AG10803 (cell line): ENCODE measurements around the gene GPX1.
A peak's percentile ranks its signal among the peaks of the same experiment; 100 is the strongest.
"Not testable (repeated sequence)": the region's sequence is repeated elsewhere in the genome, so short reads cannot be mapped to it uniquely, and the experiment has no call there.

Experiments used
- DNase-seq: peaks from one replicate; pipeline ENCODE4 v3.0.0; 2010; ENCODE audit warnings: low read depth
- H3K4me3 ChIP-seq: 2 replicates; pipeline ENCODE4 v1.5.1; 2011; ENCODE audit warnings: mild to moderate bottlenecking, low read length, control low read depth
- TF ChIP-seq, protein P1 (sequence below): conservative IDR thresholded peaks from 2 replicates; pipeline ENCODE4 v1.5.1; 2011; ENCODE audit warnings: mild to moderate bottlenecking, low read length, control low read depth, inconsistent platforms

The GPX1 gene

GRCh38 chr3:49341996-49342395 is 16.2 kb downstream of the GPX1 start:
- H3K4me3 ChIP-seq, result no peak overlapping the region
- TF ChIP-seq, protein P1, sequence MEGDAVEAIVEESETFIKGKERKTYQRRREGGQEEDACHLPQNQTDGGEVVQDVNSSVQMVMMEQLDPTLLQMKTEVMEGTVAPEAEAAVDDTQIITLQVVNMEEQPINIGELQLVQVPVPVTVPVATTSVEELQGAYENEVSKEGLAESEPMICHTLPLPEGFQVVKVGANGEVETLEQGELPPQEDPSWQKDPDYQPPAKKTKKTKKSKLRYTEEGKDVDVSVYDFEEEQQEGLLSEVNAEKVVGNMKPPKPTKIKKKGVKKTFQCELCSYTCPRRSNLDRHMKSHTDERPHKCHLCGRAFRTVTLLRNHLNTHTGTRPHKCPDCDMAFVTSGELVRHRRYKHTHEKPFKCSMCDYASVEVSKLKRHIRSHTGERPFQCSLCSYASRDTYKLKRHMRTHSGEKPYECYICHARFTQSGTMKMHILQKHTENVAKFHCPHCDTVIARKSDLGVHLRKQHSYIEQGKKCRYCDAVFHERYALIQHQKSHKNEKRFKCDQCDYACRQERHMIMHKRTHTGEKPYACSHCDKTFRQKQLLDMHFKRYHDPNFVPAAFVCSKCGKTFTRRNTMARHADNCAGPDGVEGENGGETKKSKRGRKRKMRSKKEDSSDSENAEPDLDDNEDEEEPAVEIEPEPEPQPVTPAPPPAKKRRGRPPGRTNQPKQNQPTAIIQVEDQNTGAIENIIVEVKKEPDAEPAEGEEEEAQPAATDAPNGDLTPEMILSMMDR, result no peak
- DNase-seq, result no peak

DNA sequence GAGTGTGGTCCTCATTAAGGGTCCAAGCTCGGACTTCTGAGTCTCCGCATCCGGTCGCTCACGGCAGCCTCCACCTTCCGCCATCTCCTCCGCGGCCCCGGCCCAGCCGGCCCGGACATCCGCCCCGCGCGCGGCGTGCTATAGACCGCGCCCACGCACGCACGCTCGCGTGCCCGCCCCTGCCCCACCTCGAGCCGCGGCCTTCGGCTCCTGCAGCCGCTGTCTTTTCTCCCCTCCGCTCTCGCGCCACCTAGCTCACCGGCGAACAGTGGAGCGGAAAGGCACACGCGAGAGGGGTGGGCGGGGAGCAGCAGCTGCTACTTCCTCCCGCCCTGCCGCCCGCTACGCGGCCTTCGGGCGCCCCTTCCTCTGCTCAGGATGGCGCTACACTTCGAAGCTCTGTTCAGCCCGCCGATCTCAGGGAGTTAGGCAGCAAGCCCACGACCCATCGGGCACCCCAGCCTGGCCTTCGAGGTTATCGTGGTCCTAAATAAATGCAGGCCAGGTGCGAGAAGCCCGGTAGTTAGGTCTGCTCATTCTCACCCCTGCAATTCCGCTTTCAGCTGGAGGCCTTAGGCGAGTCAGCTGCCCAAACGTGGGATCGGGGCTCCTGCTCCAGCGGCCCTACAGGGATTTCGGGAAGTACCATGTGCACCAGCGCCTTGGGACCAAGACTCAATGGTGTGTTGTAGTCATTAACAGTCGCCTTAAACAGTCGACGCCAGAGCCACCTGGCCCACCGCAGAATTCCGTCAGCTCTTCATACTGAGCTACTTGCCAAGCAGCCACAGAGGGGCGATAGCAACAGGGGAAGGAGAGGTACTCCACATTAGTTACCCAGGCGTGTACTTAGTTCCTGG is 18.0 kb downstream of the GPX1 start, which contains the start of gene USP4:
Gene USP4, minus strand, starts transcription at position 113 of the 860 bp plus-strand sequence. Its CDS starts 29 bp downstream, at position 84.
- peak within 1 kb of the TSS; percentile 87 for H3K4me3 ChIP-seq
- DNase-seq, result peak; percentile 82

DNA sequence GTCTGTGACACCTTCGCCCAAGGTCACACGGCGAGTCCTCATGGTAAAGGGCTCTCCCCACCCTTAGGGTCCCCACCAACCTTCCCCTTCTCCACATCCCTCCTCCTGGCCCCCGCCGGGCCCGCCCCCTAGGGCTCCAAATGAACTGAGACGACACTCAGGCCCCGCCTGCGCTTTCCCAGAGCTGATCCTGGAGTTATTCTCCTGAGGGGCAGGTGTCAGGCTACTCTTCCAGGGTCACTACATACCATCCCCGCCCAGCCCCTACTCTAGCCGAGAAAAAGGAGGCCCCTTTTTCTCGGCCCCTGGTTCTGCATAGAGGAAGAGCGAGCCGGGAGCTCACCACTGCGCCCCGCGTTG is 18.6 kb downstream of the GPX1 start:
- TF ChIP-seq, protein P1, result no peak
- DNase-seq, result no peak
- H3K4me3 ChIP-seq, result peak overlapping the region; percentile 87

More for the DNA sequence above, 18.0 kb downstream of the GPX1 start, which contains the start of gene USP4:
- TF ChIP-seq, protein P1, result peak; percentile 62

DNA sequence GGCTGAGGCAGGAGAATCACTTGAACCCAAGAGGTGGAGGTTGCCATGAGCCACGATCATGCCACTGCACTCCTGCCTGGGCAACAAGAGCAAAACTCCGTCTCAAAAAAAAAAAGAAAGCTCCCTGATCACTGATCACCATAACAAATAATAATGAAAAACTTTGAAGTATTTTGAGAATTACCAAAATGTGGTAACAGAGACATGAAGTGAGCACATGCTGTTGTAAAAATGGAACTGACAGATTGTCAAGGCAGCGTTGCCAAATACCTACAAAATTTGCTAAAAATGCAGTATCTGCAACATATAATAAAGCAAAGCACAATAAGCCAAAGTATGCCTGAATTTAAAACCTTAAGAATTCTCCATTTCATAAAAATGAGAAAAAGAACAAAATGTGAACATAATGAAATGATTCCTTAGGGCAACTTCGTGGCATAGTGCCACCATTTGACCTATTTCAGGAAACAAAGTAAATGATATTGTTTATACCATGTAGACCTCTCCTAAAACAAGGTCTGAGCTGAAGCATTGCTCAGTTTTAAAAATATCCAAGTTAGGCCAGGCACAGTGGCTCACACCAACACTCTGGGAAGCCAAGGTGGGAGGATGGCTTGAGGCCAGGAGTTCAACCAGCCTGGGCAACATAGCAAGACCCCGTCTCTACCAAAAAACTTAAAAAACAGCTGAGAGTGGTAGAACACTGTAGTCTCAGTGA is 24.1 kb downstream of the GPX1 start:
- no peak for DNase-seq
- TF ChIP-seq, protein P1, result no peak
- H3K4me3 ChIP-seq, result no peak overlapping the region

DNA sequence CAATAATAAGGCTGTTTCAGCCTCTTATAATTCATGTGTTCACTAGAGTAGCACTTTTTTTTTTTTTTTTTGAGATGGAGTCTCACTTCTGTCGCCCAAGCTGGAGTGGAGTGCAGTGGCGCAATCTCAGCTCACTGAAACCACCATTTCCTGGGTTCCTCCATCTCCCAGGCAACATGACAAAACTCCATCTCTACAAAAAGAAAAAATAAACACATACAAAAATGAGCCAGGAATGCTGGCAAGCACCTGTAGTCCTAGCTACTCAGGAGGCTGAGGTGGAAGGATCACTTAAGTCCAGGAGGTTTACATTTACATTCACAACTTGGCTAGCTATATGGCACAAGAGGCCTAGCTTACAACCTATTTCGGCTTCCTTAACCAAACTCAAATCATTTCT is 25.1 kb downstream of the GPX1 start:
- H3K4me3 ChIP-seq, result no peak overlapping the region
- TF ChIP-seq, protein P1, result no peak
- peak; percentile 51 for DNase-seq

- TF ChIP-seq, protein P1, result no peak
- no peak for DNase-seq
- H3K4me3 ChIP-seq, result no peak overlapping the region
These were observed 29.0 kb downstream of the GPX1 start for GRCh38 chr3:49329186-49329585.

DNA sequence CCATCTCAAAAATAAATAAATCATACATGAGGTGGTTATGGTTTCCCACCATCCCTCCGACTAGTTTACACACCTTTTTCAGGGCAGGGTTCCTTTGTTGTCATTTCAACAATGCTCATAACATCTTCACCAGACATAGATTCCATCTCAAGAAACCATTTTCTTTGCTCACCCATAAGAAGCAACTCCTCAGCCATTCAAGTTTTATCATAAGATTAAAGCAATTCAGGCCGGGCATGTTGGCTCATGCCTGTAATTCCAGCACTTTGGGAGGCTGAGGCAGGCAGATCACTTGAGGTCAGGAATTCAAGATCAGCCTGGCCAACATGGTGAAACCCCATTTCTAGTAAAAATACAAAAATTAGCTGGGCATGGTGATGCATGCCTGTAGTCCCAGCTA is 29.8 kb downstream of the GPX1 start:
- DNase-seq, H3K4me3 ChIP-seq: not testable (repeated sequence)
